HG03066 (cell line): ENCODE results near the gene STN1.

Source experiments
- ATAC-seq: cut with Tn5 transposase; IDR thresholded peaks from one replicate; pipeline ENCODE4 v1.9.1; 2021; ENCODE audit warnings: low read depth; ENCODE audit not compliant: unreplicated experiment

STN1 gene

GRCh38 chr10:103930449-103930848, 12.5 kb upstream of the STN1 start:
- no peak for ATAC-seq

- ATAC-seq, result no peak
Measured at GRCh38 chr10:103929381-103929921, 11.5 kb upstream of the STN1 start.

- no peak for ATAC-seq
Measured at GRCh38 chr10:103928784-103929183, 10.8 kb upstream of the STN1 start.

- no peak for ATAC-seq
Measured at GRCh38 chr10:103926722-103927319, 8.8 kb upstream of the STN1 start.

GRCh38 chr10:103925591-103925990, 7.6 kb upstream of the STN1 start:
- no peak for ATAC-seq

- ATAC-seq, result no peak
Measured at GRCh38 chr10:103923502-103923901, 5.5 kb upstream of the STN1 start.

GRCh38 chr10:103922659-103923058, 4.7 kb upstream of the STN1 start:
- ATAC-seq, result no peak

GRCh38 chr10:103921750-103922195, 3.8 kb upstream of the STN1 start:
- ATAC-seq, result no peak

- no peak for ATAC-seq
Measured at GRCh38 chr10:103921248-103921647, 3.3 kb upstream of the STN1 start.

GRCh38 chr10:103919648-103920025, 1.7 kb upstream of the STN1 start:
- ATAC-seq, result no peak

- ATAC-seq, result peak; percentile 2
Measured at GRCh38 chr10:103917302-103918052, 507 bp downstream of the STN1 start.

- no peak for ATAC-seq
Measured at GRCh38 chr10:103916876-103917275, 1.1 kb downstream of the STN1 start.

GRCh38 chr10:103916254-103916653, 1.7 kb downstream of the STN1 start:
- no peak for ATAC-seq

GRCh38 chr10:103915796-103916195, 2.2 kb downstream of the STN1 start:
- ATAC-seq, result no peak

- no peak for ATAC-seq
Measured at GRCh38 chr10:103912759-103913158, 5.2 kb downstream of the STN1 start.

GRCh38 chr10:103911021-103911459, 6.9 kb downstream of the STN1 start:
- ATAC-seq, result no peak

- no peak for ATAC-seq
Measured at GRCh38 chr10:103910442-103911012, 7.5 kb downstream of the STN1 start.

GRCh38 chr10:103905441-103905840, 12.5 kb downstream of the STN1 start:
- no peak for ATAC-seq

- no peak for ATAC-seq
Measured at GRCh38 chr10:103901299-103901698, 16.7 kb downstream of the STN1 start.

- no peak for ATAC-seq
Measured at GRCh38 chr10:103899312-103899711, 18.7 kb downstream of the STN1 start.

GRCh38 chr10:103897241-103897774, 20.7 kb downstream of the STN1 start:
- no peak for ATAC-seq
